Hepatocyte (in vitro differentiated cells): ENCODE results near the gene TMEM150B. TPM values are rescaled to one million over a fixed set of nuclear protein-coding genes. Genes with fewer than 3 reads are reported as not detected.

ENCODE experiments used
- DNase-seq: peaks from one replicate; pipeline ENCODE4 v3.0.0-alpha.2; 2016; ENCODE audit warnings: low spot score
- H2AFZ ChIP-seq: fragments of 200-600 bp; sonication (generic); 2 replicates; pipeline ENCODE4 v1.6.0; 2016; ENCODE audit warnings: antibody characterized with exemption, mild to moderate bottlenecking
- H3K27ac ChIP-seq: fragments of 200-600 bp; sonication (generic); 2 replicates; pipeline ENCODE4 v1.5.1; 2016; ENCODE audit warnings: mild to moderate bottlenecking
- H3K27me3 ChIP-seq: fragments of 200-600 bp; sonication (generic); 2 replicates; pipeline ENCODE4 v1.6.1; 2016
- H3K36me3 ChIP-seq: fragments of 200-600 bp; sonication (generic); replicated peaks from 2 replicates; pipeline ENCODE4 v1.5.1; 2016; ENCODE audit warnings: low read depth; ENCODE audit not compliant: insufficient read depth
- H3K4me1 ChIP-seq: fragments of 200-600 bp; sonication (generic); 2 replicates; pipeline ENCODE4 v1.5.1; 2016; ENCODE audit warnings: mild to moderate bottlenecking, moderate library complexity; ENCODE audit not compliant: insufficient read depth
- H3K4me2 ChIP-seq: fragments of 200-600 bp; sonication (generic); 2 replicates; pipeline ENCODE4 v1.6.0; 2016
- H3K4me3 ChIP-seq: fragments of 200-600 bp; sonication (generic); 2 replicates; pipeline ENCODE4 v1.5.1; 2016; ENCODE audit warnings: mild to moderate bottlenecking
- H3K79me2 ChIP-seq: fragments of 200-600 bp; sonication (generic); 2 replicates; pipeline ENCODE4 v1.6.0; 2017; ENCODE audit warnings: mild to moderate bottlenecking
- H3K9me2 ChIP-seq: fragments of 200-600 bp; sonication (generic); replicated peaks from 2 replicates; pipeline ENCODE4 v1.6.0; 2017; ENCODE audit warnings: mild to moderate bottlenecking; ENCODE audit not compliant: insufficient read depth
- H3K9me3 ChIP-seq: fragments of 200-600 bp; sonication (generic); 2 replicates; pipeline ENCODE4 v1.5.1; 2016; ENCODE audit warnings: low read depth, mild to moderate bottlenecking
- H4K20me1 ChIP-seq: fragments of 200-600 bp; sonication (generic); 2 replicates; pipeline ENCODE4 v1.6.0; 2016; ENCODE audit warnings: mild to moderate bottlenecking; ENCODE audit not compliant: insufficient read depth, poor library complexity, severe bottlenecking
- CTCF ChIP-seq: fragments of 200-600 bp; sonication (generic); IDR thresholded peaks from 2 replicates; pipeline ENCODE4 v1.5.1; 2016; ENCODE audit warnings: antibody characterized with exemption, mild to moderate bottlenecking; ENCODE audit not compliant: poor library complexity
- EZH2 ChIP-seq: fragments of 200-600 bp; sonication (generic); IDR thresholded peaks from 2 replicates; pipeline ENCODE4 v1.6.1; 2016; ENCODE audit warnings: antibody characterized with exemption, mild to moderate bottlenecking, borderline replicate concordance
- EZH2phosphoT487 ChIP-seq: fragments of 200-600 bp; sonication (generic); IDR thresholded peaks from one replicate; pipeline ENCODE4 v1.6.1; 2018; ENCODE audit warnings: antibody characterized with exemption, mild to moderate bottlenecking, low read depth, moderate library complexity; ENCODE audit not compliant: unreplicated experiment, severe bottlenecking
- WGBS: methylation state at CpG from one replicate; pipeline ENCODE4 v1.1.6; 2016; ENCODE audit warnings: low lambda C conversion rate; ENCODE audit errors: missing lambda C conversion rate; 5-methylcytosine and 5-hydroxymethylcytosine counted together
- polyA plus RNA-seq: library from polyadenylated mRNA; unstranded; fragments of >200 nt; fragmentation: Nextera tagmentation; extraction: Ambion mirVana; gene quantifications from 2 replicates; pipeline ENCODE4 v1.2.1, GENCODE V29; 2016
- total RNA-seq: library from RNA; depleted of rRNA; stranded (reverse); fragments of >200 nt; gene quantifications from 2 replicates; pipeline ENCODE4 v1.2.3, GENCODE V29; 2014

The TMEM150B gene
- total and polyA plus RNA-seq, 2 experiments from 2014 or later: 9.2 to 25.4 TPM

GRCh38 chr19:55305983-55306562 is 19.1 kb downstream of the TMEM150B start:
- no peak for TF ChIP-seq EZH2phosphoT487
- TF ChIP-seq CTCF: no peak
- TF ChIP-seq EZH2: no peak
- Histone ChIP-seq H3K4me1 (no peaks in the 10 kb centered on the region), H3K79me2 (no peaks in the 10 kb centered on the region), H3K27me3 (no peaks in the 10 kb centered on the region), H3K4me3 (no peak overlapping the region), H4K20me1 (no peaks in the 10 kb centered on the region), H2AFZ (no peak overlapping the region), H3K27ac (no peak overlapping the region), H3K9me2 (no peaks in the 10 kb centered on the region), H3K9me3 (no peaks in the 10 kb centered on the region), H3K36me3 (no peaks in the 10 kb centered on the region), H3K4me2 (no peak overlapping the region)
- WGBS: 97% methylated on average over 16 of the region's 17 CpGs
- no peak for DNase-seq

GRCh38 chr19:55305491-55305890 is 19.6 kb downstream of the TMEM150B start:
- H3K4me1 ChIP-seq: no peaks in the 10 kb centered on the region
- H3K9me3 ChIP-seq: no peaks in the 10 kb centered on the region
- H3K79me2 ChIP-seq: no peaks in the 10 kb centered on the region
- 93% methylated on average over 9 of the region's 9 CpGs for WGBS
- no peaks in the 10 kb centered on the region for H3K27me3 ChIP-seq
- no peaks in the 10 kb centered on the region for H4K20me1 ChIP-seq
- H2AFZ ChIP-seq: no peak overlapping the region
- H3K9me2 ChIP-seq: no peaks in the 10 kb centered on the region
- H3K36me3 ChIP-seq: no peaks in the 10 kb centered on the region
- H3K4me3 ChIP-seq: no peak overlapping the region
- no peak overlapping the region for H3K4me2 ChIP-seq
- TF ChIP-seq EZH2phosphoT487 (no peak), EZH2 (no peak), CTCF (no peak)
- no peak for DNase-seq
- no peak overlapping the region for H3K27ac ChIP-seq

- H3K27me3 ChIP-seq: no peaks in the 10 kb centered on the region
- no peak overlapping the region for H3K4me2 ChIP-seq
- H3K9me2 ChIP-seq: no peaks in the 10 kb centered on the region
- no peaks in the 10 kb centered on the region for H3K4me1 ChIP-seq
- no peak overlapping the region for H3K4me3 ChIP-seq
- H3K9me3 ChIP-seq: no peaks in the 10 kb centered on the region
- H3K79me2 ChIP-seq: no peaks in the 10 kb centered on the region
- no peak for DNase-seq
- WGBS: 93% methylated on average over 13 of the region's 14 CpGs
- no peak for TF ChIP-seq EZH2
- no peak for TF ChIP-seq CTCF
- no peak for TF ChIP-seq EZH2phosphoT487
- no peaks in the 10 kb centered on the region for H3K36me3 ChIP-seq
- H2AFZ ChIP-seq: no peak overlapping the region
- no peaks in the 10 kb centered on the region for H4K20me1 ChIP-seq
- H3K27ac ChIP-seq: no peak overlapping the region
These were observed 20.2 kb downstream of the TMEM150B start for GRCh38 chr19:55304980-55305379.
